Trophoblast cell (in vitro differentiated cells and primary cell): ENCODE data around the gene DUSP21.
"Not testable (repeated sequence)": the region's sequence is repeated elsewhere in the genome, so short reads cannot be mapped to it uniquely, and the experiment has no call there.

Experiments
- DNase-seq, 2 donors: peaks; one replicate each; pipeline ENCODE4 v3.0.0-alpha.2; 2016
- H2AFZ ChIP-seq: 2 replicates; pipeline ENCODE4 v1.6.1; 2013; ENCODE audit warnings: low read length, moderate library complexity, mild to moderate bottlenecking; ENCODE audit not compliant: insufficient read depth, poor library complexity
- H2AK5ac ChIP-seq: 2 replicates; pipeline ENCODE4 v1.6.1; 2013; ENCODE audit warnings: mild to moderate bottlenecking, low read length
- H2BK120ac ChIP-seq: 2 replicates; pipeline ENCODE4 v1.6.1; 2013; ENCODE audit warnings: low read length, mild to moderate bottlenecking, moderate library complexity; ENCODE audit not compliant: insufficient read depth, poor library complexity
- H2BK12ac ChIP-seq: 2 replicates; pipeline ENCODE4 v1.6.1; 2013; ENCODE audit warnings: mild to moderate bottlenecking, low read length, moderate library complexity
- H2BK5ac ChIP-seq: 2 replicates; pipeline ENCODE4 v1.6.1; 2013; ENCODE audit warnings: low read length, low read depth, moderate library complexity, mild to moderate bottlenecking; ENCODE audit not compliant: poor library complexity
- H3K14ac ChIP-seq: 2 replicates; pipeline ENCODE4 v1.6.1; 2013; ENCODE audit warnings: mild to moderate bottlenecking, low read length
- H3K18ac ChIP-seq: 2 replicates; pipeline ENCODE4 v1.6.1; 2013; ENCODE audit warnings: mild to moderate bottlenecking, low read length
- H3K23ac ChIP-seq: 2 replicates; pipeline ENCODE4 v1.6.1; 2013; ENCODE audit warnings: low read length
- H3K27ac ChIP-seq: 2 replicates; pipeline ENCODE4 v1.5.1; 2013; ENCODE audit warnings: low read depth, mild to moderate bottlenecking, inconsistent platforms, low read length, moderate library complexity
- H3K27me3 ChIP-seq: 2 replicates; pipeline ENCODE4 v1.6.1; 2013; ENCODE audit warnings: inconsistent platforms, mild to moderate bottlenecking, low read length, moderate library complexity; ENCODE audit not compliant: insufficient read depth
- H3K36me3 ChIP-seq, 2 experiments: 1 replicate in 1 of 2; 2 replicates in 1 of 2; pipeline ENCODE4 v1.6.1; 2013; ENCODE audit warnings: low read length in 2 of 2, mild to moderate bottlenecking in 2 of 2, moderate library complexity in 1 of 2; ENCODE audit not compliant: insufficient read depth in 2 of 2, control insufficient read depth in 1 of 2
- H3K4ac ChIP-seq: 2 replicates; pipeline ENCODE4 v1.6.1; 2013; ENCODE audit warnings: low read depth, mild to moderate bottlenecking, low read length, moderate library complexity
- H3K4me1 ChIP-seq, 2 experiments: 1 replicate in 1 of 2; 2 replicates in 1 of 2; pipeline ENCODE4 v1.6.1; 2013; ENCODE audit warnings: low read length in 2 of 2, mild to moderate bottlenecking in 2 of 2, moderate library complexity in 1 of 2; ENCODE audit not compliant: insufficient read depth in 2 of 2, control insufficient read depth in 1 of 2
- H3K4me2 ChIP-seq: 2 replicates; pipeline ENCODE4 v1.6.1; 2013; ENCODE audit warnings: inconsistent platforms, mild to moderate bottlenecking, low read length, moderate library complexity
- H3K4me3 ChIP-seq: 2 replicates; pipeline ENCODE4 v1.5.1; 2013; ENCODE audit warnings: mild to moderate bottlenecking, low read depth, low read length, inconsistent platforms
- H3K79me1 ChIP-seq: one replicate; pipeline ENCODE4 v1.6.1; 2013; ENCODE audit warnings: low read length
- H3K79me2 ChIP-seq: 2 replicates; pipeline ENCODE4 v1.6.1; 2013; ENCODE audit warnings: low read length, mild to moderate bottlenecking; ENCODE audit not compliant: control insufficient read depth, insufficient read depth, poor library complexity
- H3K9ac ChIP-seq: 2 replicates; pipeline ENCODE4 v1.6.1; 2013; ENCODE audit warnings: mild to moderate bottlenecking, low read length
- H3K9me3 ChIP-seq: 2 replicates; pipeline ENCODE4 v1.6.1; 2013; ENCODE audit warnings: low read depth, mild to moderate bottlenecking, control low read depth, inconsistent platforms, low read length; ENCODE audit not compliant: insufficient read depth
- H4K12ac ChIP-seq: 2 replicates; pipeline ENCODE4 v1.6.1; 2013; ENCODE audit warnings: low read depth, mild to moderate bottlenecking, low read length, moderate library complexity
- H4K8ac ChIP-seq: 2 replicates; pipeline ENCODE4 v1.6.1; 2013; ENCODE audit warnings: low read depth, mild to moderate bottlenecking, low read length, moderate library complexity
- H4K91ac ChIP-seq: one replicate; pipeline ENCODE4 v1.6.1; 2013; ENCODE audit warnings: low read depth, mild to moderate bottlenecking, low read length, moderate library complexity
- WGBS: extraction: QIAGEN DNeasy Blood & Tissue Kit; methylation state at CpG from one replicate; pipeline ENCODE4 v1.1.7; 2013; ENCODE audit warnings: missing lambda C conversion rate; ENCODE audit not compliant: insufficient read length, insufficient coverage; ENCODE audit errors: extremely low coverage; 5-methylcytosine and 5-hydroxymethylcytosine counted together

The DUSP21 gene

DNA sequence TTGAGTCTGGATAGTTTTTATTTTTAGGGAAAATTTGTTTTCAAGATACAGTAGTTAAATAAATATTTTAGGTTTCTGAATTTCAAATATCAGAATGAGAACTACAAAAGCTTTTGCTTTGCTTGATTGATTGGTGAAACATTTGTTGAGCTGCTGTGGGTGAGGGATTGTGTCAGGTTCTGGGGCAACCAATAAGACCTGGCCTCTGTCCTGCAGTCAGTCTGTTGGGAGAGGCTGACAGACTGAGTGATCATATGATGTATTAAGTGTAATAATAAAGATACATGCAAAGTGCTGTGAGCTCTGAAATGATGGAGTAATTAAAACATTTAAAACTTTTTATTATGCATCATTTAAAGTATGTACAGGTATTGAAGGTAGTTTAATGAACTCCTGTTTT is 38.8 kb downstream of the DUSP21 start:
- Histone ChIP-seq H3K9me3 (no peaks in the 10 kb centered on the region), H3K9ac (no peak overlapping the region), H3K4me2 (no peak overlapping the region), H2BK5ac (no peak overlapping the region), H3K79me1 (no peaks in the 10 kb centered on the region), H3K23ac (no peak overlapping the region), H3K4ac (peak overlapping the region; percentile 83), H4K8ac (no peak overlapping the region), H4K12ac (no peak overlapping the region), H3K4me3 (no peak overlapping the region), H3K27ac (no peak overlapping the region), H2BK12ac (no peak overlapping the region), H3K79me2 (peaks cover 4% of the 10 kb centered on the region), H3K36me3 (no peaks in the 10 kb centered on the region), H2BK120ac (no peak overlapping the region), H2AFZ (no peak overlapping the region), H4K91ac (no peak overlapping the region), H3K18ac (no peak overlapping the region), H2AK5ac (no peak overlapping the region), H3K4me1 (no peaks in the 10 kb centered on the region), H3K27me3 (no peaks in the 10 kb centered on the region), H3K14ac (no peak overlapping the region)
- no peak for DNase-seq

DNA sequence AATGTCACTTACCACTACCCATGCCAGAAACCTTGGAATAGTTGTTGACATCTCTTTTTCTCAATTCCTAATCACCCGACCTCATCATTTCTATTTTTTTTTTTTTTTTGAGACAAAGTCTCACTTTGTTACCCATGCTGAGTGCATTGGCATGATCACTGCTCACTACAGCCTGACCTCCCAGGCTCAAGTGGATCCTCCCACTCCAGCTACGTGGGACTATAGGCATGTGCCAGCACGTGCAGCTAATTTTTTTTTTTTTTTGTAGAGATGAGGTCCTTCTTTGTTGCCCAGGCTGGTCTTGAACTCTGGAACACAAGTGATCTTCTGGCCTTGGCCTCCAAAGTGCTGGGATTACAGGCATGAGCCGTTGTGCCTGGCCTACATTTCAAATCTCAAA is 41.1 kb downstream of the DUSP21 start:
- Histone ChIP-seq H2AFZ (no peak overlapping the region), H4K8ac (no peak overlapping the region), H3K4me1 (no peaks in the 10 kb centered on the region), H4K12ac (no peak overlapping the region), H3K27me3 (no peaks in the 10 kb centered on the region), H3K4me3 (no peak overlapping the region), H2AK5ac (no peak overlapping the region), H2BK5ac (no peak overlapping the region), H4K91ac (no peak overlapping the region), H3K27ac (no peak overlapping the region), H3K79me1 (no peaks in the 10 kb centered on the region), H3K9ac (no peak overlapping the region), H3K23ac (no peak overlapping the region), H3K4ac (peak overlapping the region; percentile 86), H2BK120ac (no peak overlapping the region), H3K36me3 (no peaks in the 10 kb centered on the region), H2BK12ac (no peak overlapping the region), H3K14ac (no peak overlapping the region), H3K18ac (no peak overlapping the region), H3K79me2 (peaks cover 6% of the 10 kb centered on the region), H3K9me3 (no peaks in the 10 kb centered on the region), H3K4me2 (no peak overlapping the region)
- DNase-seq: no peak
- no CpG with 5 or more reads among the region's 4 CpGs for WGBS

DNA sequence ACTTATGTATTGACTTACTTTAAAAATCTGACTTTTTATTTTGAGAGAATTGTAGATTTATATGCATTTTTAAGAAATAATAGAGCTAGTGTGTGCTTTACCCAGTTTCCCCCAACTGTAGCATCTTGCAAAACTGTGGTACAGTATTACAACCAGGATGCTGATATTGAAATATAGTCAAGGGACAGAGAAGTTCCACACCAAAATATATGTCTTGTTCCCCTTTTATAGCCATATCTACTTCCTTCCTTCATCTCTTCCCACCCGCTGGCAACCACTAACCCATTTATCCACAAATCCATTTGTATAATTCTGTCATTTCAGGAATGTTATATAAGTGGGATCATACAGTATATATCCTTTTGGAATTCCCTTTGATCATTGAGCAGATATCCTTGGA is 46.0 kb downstream of the DUSP21 start:
- Histone ChIP-seq H3K9ac (no peak overlapping the region), H4K12ac (no peak overlapping the region), H2BK12ac (no peak overlapping the region), H4K91ac (no peak overlapping the region), H2AFZ (no peak overlapping the region), H3K4me1 (no peaks in the 10 kb centered on the region), H3K27ac (no peak overlapping the region), H2BK5ac (no peak overlapping the region), H3K36me3 (no peaks in the 10 kb centered on the region), H4K8ac (no peak overlapping the region), H3K4me2 (no peak overlapping the region), H3K4ac (no peak overlapping the region), H3K18ac (no peak overlapping the region), H3K79me1 (no peaks in the 10 kb centered on the region), H3K27me3 (no peaks in the 10 kb centered on the region), H2AK5ac (no peak overlapping the region), H3K14ac (no peak overlapping the region), H3K4me3 (no peak overlapping the region), H3K79me2 (peaks cover 4% of the 10 kb centered on the region), H2BK120ac (no peak overlapping the region), H3K9me3 (no peaks in the 10 kb centered on the region), H3K23ac (no peak overlapping the region)
- WGBS: no CpG with 5 or more reads among the region's 1 CpG
- DNase-seq: no peak

DNA sequence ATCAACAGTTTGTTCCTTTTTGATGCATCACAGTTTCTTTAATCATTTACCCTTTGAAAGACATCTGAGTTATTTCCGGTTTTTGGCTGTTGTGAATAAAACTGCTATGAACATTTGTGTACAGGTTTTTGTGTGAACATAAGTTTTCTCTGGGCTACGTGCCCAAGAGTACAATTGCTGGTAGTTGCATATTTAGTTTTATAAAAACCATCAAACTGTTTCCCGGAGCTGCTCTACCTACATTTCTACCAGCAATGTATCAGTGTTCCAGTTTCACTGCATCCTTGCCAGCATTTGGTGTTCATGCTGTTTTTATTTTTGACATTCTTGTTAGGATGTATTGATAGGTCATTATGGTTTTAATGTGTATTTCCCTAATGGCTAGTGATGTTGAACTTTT is 46.4 kb downstream of the DUSP21 start:
- Histone ChIP-seq H4K8ac (no peak overlapping the region), H2BK5ac (no peak overlapping the region), H3K4me3 (no peak overlapping the region), H3K23ac (no peak overlapping the region), H3K36me3 (no peaks in the 10 kb centered on the region), H4K12ac (no peak overlapping the region), H3K4me2 (no peak overlapping the region), H3K79me1 (no peaks in the 10 kb centered on the region), H3K9me3 (no peaks in the 10 kb centered on the region), H3K4me1 (no peaks in the 10 kb centered on the region), H4K91ac (no peak overlapping the region), H2AFZ (no peak overlapping the region), H3K14ac (no peak overlapping the region), H3K27ac (no peak overlapping the region), H2AK5ac (no peak overlapping the region), H3K27me3 (no peaks in the 10 kb centered on the region), H2BK120ac (no peak overlapping the region), H3K18ac (no peak overlapping the region), H3K4ac (no peak overlapping the region), H3K79me2 (peaks cover 2% of the 10 kb centered on the region), H3K9ac (no peak overlapping the region), H2BK12ac (no peak overlapping the region)
- no peak for DNase-seq
- no CpG with 5 or more reads among the region's 3 CpGs for WGBS

DNA sequence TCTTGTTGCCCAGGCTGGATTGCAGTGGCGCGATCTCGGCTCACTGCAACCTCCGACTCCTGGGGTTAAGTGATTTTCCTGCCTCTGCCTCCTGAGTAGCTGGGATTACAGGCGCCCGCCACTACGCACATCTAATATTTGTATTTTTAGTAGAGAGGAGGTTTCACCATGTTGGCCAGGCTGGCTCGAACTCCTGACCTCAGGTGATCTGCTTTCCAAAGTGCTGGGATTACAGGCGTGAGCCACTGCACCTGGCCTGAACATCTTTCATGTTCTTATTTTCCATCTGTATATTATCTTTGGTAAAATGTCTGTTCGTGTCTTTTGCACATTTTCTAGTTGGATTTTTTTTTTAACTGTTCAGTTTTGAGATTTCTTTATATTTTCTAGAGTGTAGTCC is 46.9 kb downstream of the DUSP21 start:
- not testable (repeated sequence) for H3K36me3 ChIP-seq, H3K18ac ChIP-seq, H2BK12ac ChIP-seq, H2BK120ac ChIP-seq, H2AK5ac ChIP-seq, H4K91ac ChIP-seq, H3K4me2 ChIP-seq, H3K4ac ChIP-seq, H3K4me3 ChIP-seq, H4K8ac ChIP-seq, H3K23ac ChIP-seq, H3K27me3 ChIP-seq, H3K9me3 ChIP-seq, H3K4me1 ChIP-seq, DNase-seq, H3K14ac ChIP-seq, H3K9ac ChIP-seq, H3K79me1 ChIP-seq, H3K79me2 ChIP-seq, H4K12ac ChIP-seq, H2AFZ ChIP-seq, H3K27ac ChIP-seq, H2BK5ac ChIP-seq
- WGBS: no CpG with 5 or more reads among the region's 10 CpGs
